Neural cell (in vitro differentiated cells): ENCODE data around the gene NDUFA8. TPM values are rescaled to one million over a fixed set of nuclear protein-coding genes. Genes with fewer than 3 reads are reported as not detected.

ENCODE experiments used
- H2AFZ ChIP-seq: fragments of 200-600, 300-800 bp; sonication (generic), shearing (Covaris generic); 2 replicates; pipeline ENCODE4 v1.6.0; 2014; ENCODE audit warnings: low read depth, mild to moderate bottlenecking, antibody characterized with exemption, low read length, moderate library complexity
- H3F3A ChIP-seq: fragments of 200-600 bp; shearing (Covaris generic); 2 replicates; pipeline ENCODE4 v1.6.1; 2016; ENCODE audit warnings: mild to moderate bottlenecking, moderate library complexity, mixed read lengths, antibody characterized with exemption, low read length; ENCODE audit not compliant: insufficient read depth, poor library complexity, severe bottlenecking
- H3K27ac ChIP-seq: fragments of 200-600, 300-800 bp; sonication (generic), shearing (Covaris generic); 2 replicates; pipeline ENCODE4 v1.5.1; 2014; ENCODE audit warnings: mild to moderate bottlenecking, low read length, moderate library complexity
- H3K27me3 ChIP-seq: fragments of 300-800, 200-600 bp; sonication (generic), shearing (Covaris generic); 2 replicates; pipeline ENCODE4 v1.6.0; 2014; ENCODE audit warnings: mild to moderate bottlenecking, low read depth, low read length, moderate library complexity; ENCODE audit not compliant: insufficient read depth
- H3K36me3 ChIP-seq: fragments of 300-800, 200-600 bp; sonication (generic), shearing (Covaris generic); 2 replicates; pipeline ENCODE4 v1.5.1; 2014; ENCODE audit warnings: mild to moderate bottlenecking, antibody characterized with exemption, low read length, moderate library complexity; ENCODE audit not compliant: insufficient read depth
- H3K4me2 ChIP-seq: fragments of 300-800, 200-600 bp; sonication (generic), shearing (Covaris generic); 2 replicates; pipeline ENCODE4 v1.6.0; 2014; ENCODE audit warnings: mild to moderate bottlenecking, low read length
- H3K4me3 ChIP-seq: fragments of 300-800, 200-600 bp; sonication (generic), shearing (Covaris generic); 2 replicates; pipeline ENCODE4 v1.5.1; 2014; ENCODE audit warnings: mild to moderate bottlenecking, low read length, moderate library complexity
- H3K79me2 ChIP-seq: fragments of 200-600 bp; shearing (Covaris generic); replicated peaks from 2 replicates; pipeline ENCODE4 v1.6.0; 2014; ENCODE audit warnings: mild to moderate bottlenecking, low read length, moderate library complexity; ENCODE audit not compliant: insufficient read depth
- H3K9ac ChIP-seq: fragments of 300-800, 200-600 bp; sonication (generic), shearing (Covaris generic); 2 replicates; pipeline ENCODE4 v1.6.1; 2016; ENCODE audit warnings: mild to moderate bottlenecking, low read length, mixed read lengths
- H3K9me2 ChIP-seq: fragments of 200-600 bp; shearing (Covaris generic); 2 replicates; pipeline ENCODE4 v1.6.1; 2016; ENCODE audit warnings: mild to moderate bottlenecking, low read length, mixed read lengths; ENCODE audit not compliant: insufficient read depth
- H3K9me3 ChIP-seq: fragments of 200-600, 300-800 bp; sonication (generic), shearing (Covaris generic); 2 replicates; pipeline ENCODE4 v1.6.1; 2016; ENCODE audit warnings: mild to moderate bottlenecking, mixed run types, low read length, moderate library complexity, mixed read lengths
- H4K20me1 ChIP-seq: fragments of 200-600 bp; shearing (Covaris generic); 2 replicates; pipeline ENCODE4 v1.6.1; 2016; ENCODE audit warnings: mild to moderate bottlenecking, mixed run types; ENCODE audit not compliant: insufficient read depth
- EP300 ChIP-seq: fragments of 450-650 bp; conservative IDR thresholded peaks from 2 replicates; pipeline ENCODE4 v1.6.1; 2014; ENCODE audit warnings: antibody characterized with exemption, mild to moderate bottlenecking, moderate library complexity; ENCODE audit not compliant: poor library complexity, severe bottlenecking
- EZH2 ChIP-seq: fragments of 200-600, 300-800 bp; shearing (Covaris generic), sonication (generic); IDR thresholded peaks from 2 replicates; pipeline ENCODE4 v1.6.1; 2014; ENCODE audit warnings: antibody characterized with exemption, low read length, borderline replicate concordance, mild to moderate bottlenecking; ENCODE audit not compliant: insufficient read depth, poor library complexity, severe bottlenecking
- MXI1 ChIP-seq: fragments of 450-650 bp; conservative IDR thresholded peaks from 2 replicates; pipeline ENCODE4 v1.6.1; 2014; ENCODE audit warnings: antibody characterized with exemption, mild to moderate bottlenecking; ENCODE audit not compliant: poor library complexity, severe bottlenecking
- POLR2AphosphoS5 ChIP-seq: IDR thresholded peaks from 2 replicates; pipeline ENCODE4 v1.6.1; 2012
- RAD21 ChIP-seq: fragments of 450-650 bp; conservative IDR thresholded peaks from 2 replicates; pipeline ENCODE4 v1.6.1; 2014; ENCODE audit warnings: antibody characterized with exemption, mild to moderate bottlenecking, moderate library complexity
- SMC3 ChIP-seq: fragments of 450-650 bp; conservative IDR thresholded peaks from 2 replicates; pipeline ENCODE4 v1.6.1; 2014; ENCODE audit warnings: antibody characterized with exemption, mild to moderate bottlenecking, moderate library complexity; ENCODE audit not compliant: poor library complexity
- TAF1 ChIP-seq: IDR thresholded peaks from 2 replicates; pipeline ENCODE4 v1.6.1; 2012; ENCODE audit warnings: low read depth
- polyA plus RNA-seq: library from polyadenylated mRNA; depleted of rRNA; stranded (reverse); fragments of >200 nt; gene quantifications from 2 replicates; pipeline ENCODE4 v1.2.3, GENCODE V29; 2014
- TF ChIP-seq, protein P1 (sequence below): fragments of 450-650 bp; IDR thresholded peaks from 2 replicates; pipeline ENCODE4 v1.5.1; 2014; ENCODE audit warnings: antibody characterized with exemption, mild to moderate bottlenecking, moderate library complexity; ENCODE audit not compliant: poor library complexity, severe bottlenecking
- TF ChIP-seq, protein P2 (sequence below): IDR thresholded peaks from 2 replicates; pipeline ENCODE4 v1.6.1; 2012; ENCODE audit warnings: borderline replicate concordance

The NDUFA8 gene
- polyA plus RNA-seq, 1 donor from 2014 or later, result 65.0 TPM

DNA sequence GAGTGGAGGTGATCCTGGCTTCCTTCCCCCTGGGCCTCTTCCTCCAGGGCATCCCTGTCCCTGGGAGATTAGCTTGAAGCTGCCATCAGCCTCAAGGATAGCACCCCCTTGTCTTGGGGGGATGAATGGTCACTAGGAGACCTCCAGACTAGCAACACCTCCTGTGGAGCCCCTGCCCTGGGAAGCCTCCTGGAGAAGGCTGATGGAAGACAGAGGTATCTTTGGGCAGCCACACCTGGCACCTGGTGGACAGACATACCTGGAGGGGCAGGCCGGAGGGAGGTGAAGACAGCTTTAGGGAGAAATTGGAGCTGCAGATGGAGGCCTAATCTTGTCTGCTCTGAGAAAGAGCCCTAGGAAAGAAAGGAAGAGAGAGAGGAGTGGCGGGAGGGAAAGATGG, 57.4 kb downstream of the NDUFA8 start:
- no peak for TF ChIP-seq EP300
- TF ChIP-seq TAF1, result no peak
- no peak for TF ChIP-seq EZH2
- no peak for TF ChIP-seq POLR2AphosphoS5
- TF ChIP-seq SMC3, result no peak
- TF ChIP-seq, protein P1, sequence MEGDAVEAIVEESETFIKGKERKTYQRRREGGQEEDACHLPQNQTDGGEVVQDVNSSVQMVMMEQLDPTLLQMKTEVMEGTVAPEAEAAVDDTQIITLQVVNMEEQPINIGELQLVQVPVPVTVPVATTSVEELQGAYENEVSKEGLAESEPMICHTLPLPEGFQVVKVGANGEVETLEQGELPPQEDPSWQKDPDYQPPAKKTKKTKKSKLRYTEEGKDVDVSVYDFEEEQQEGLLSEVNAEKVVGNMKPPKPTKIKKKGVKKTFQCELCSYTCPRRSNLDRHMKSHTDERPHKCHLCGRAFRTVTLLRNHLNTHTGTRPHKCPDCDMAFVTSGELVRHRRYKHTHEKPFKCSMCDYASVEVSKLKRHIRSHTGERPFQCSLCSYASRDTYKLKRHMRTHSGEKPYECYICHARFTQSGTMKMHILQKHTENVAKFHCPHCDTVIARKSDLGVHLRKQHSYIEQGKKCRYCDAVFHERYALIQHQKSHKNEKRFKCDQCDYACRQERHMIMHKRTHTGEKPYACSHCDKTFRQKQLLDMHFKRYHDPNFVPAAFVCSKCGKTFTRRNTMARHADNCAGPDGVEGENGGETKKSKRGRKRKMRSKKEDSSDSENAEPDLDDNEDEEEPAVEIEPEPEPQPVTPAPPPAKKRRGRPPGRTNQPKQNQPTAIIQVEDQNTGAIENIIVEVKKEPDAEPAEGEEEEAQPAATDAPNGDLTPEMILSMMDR, result no peak
- TF ChIP-seq MXI1, result no peak
- no peak for TF ChIP-seq RAD21
- TF ChIP-seq, protein P2, sequence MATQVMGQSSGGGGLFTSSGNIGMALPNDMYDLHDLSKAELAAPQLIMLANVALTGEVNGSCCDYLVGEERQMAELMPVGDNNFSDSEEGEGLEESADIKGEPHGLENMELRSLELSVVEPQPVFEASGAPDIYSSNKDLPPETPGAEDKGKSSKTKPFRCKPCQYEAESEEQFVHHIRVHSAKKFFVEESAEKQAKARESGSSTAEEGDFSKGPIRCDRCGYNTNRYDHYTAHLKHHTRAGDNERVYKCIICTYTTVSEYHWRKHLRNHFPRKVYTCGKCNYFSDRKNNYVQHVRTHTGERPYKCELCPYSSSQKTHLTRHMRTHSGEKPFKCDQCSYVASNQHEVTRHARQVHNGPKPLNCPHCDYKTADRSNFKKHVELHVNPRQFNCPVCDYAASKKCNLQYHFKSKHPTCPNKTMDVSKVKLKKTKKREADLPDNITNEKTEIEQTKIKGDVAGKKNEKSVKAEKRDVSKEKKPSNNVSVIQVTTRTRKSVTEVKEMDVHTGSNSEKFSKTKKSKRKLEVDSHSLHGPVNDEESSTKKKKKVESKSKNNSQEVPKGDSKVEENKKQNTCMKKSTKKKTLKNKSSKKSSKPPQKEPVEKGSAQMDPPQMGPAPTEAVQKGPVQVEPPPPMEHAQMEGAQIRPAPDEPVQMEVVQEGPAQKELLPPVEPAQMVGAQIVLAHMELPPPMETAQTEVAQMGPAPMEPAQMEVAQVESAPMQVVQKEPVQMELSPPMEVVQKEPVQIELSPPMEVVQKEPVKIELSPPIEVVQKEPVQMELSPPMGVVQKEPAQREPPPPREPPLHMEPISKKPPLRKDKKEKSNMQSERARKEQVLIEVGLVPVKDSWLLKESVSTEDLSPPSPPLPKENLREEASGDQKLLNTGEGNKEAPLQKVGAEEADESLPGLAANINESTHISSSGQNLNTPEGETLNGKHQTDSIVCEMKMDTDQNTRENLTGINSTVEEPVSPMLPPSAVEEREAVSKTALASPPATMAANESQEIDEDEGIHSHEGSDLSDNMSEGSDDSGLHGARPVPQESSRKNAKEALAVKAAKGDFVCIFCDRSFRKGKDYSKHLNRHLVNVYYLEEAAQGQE, result no peak
- Histone ChIP-seq H3K9me3 (no peaks in the 10 kb centered on the region), H3K27me3 (no peaks in the 10 kb centered on the region), H3K36me3 (no peaks in the 10 kb centered on the region), H4K20me1 (no peaks in the 10 kb centered on the region), H3K9me2 (no peaks in the 10 kb centered on the region), H3K27ac (no peak overlapping the region), H3K79me2 (no peaks in the 10 kb centered on the region), H3K4me2 (no peak overlapping the region), H3F3A (no peaks in the 10 kb centered on the region), H2AFZ (no peak overlapping the region), H3K4me3 (no peak overlapping the region), H3K9ac (no peak overlapping the region)

DNA sequence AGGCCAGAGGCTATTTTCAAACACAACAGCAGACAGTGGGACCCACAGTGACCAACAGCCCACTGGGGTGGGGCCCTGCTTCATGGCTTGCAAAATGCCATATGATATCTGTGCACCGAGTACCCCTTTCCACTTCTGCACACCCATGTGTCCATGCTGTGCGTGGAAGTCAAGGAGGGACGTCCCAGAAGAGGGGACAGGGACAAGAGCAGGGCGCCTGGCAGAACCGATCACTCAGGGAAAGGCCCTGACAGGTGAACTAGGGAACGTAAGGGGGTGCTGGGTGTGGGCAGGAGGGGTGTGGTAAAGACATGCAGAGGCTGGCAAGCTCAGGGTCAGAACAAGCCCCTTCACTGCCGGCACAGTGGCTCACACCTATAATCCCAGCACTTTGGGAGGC, 58.8 kb downstream of the NDUFA8 start:
- no peak overlapping the region for H3K4me2 ChIP-seq
- no peak overlapping the region for H3K27ac ChIP-seq
- no peaks in the 10 kb centered on the region for H3K9me3 ChIP-seq
- H3K27me3 ChIP-seq, result peaks cover 2% of the 10 kb centered on the region
- no peaks in the 10 kb centered on the region for H3K9me2 ChIP-seq
- H3F3A ChIP-seq, result no peaks in the 10 kb centered on the region
- no peaks in the 10 kb centered on the region for H3K36me3 ChIP-seq
- H3K9ac ChIP-seq, result no peak overlapping the region
- no peak overlapping the region for H2AFZ ChIP-seq
- H4K20me1 ChIP-seq, result no peaks in the 10 kb centered on the region
- no peak overlapping the region for H3K4me3 ChIP-seq
- TF ChIP-seq, protein P2, result no peak
- TF ChIP-seq, protein P1, result no peak
- TF ChIP-seq RAD21 (no peak), TAF1 (no peak), EP300 (no peak), POLR2AphosphoS5 (no peak), MXI1 (no peak), EZH2 (no peak), SMC3 (no peak)
- H3K79me2 ChIP-seq, result no peaks in the 10 kb centered on the region
